CD4-positive, alpha-beta T cell treated with Interleukin-12 subunit alpha and Interleukin-12 subunit beta, for 1 hour (primary cell): Measurements from ENCODE around the gene TEDC1.
A peak's percentile ranks its signal among the peaks of the same experiment; 100 is the strongest.

ENCODE experiments used
- DNase-seq: peaks from one replicate; pipeline ENCODE4 v3.0.0-alpha.2; 2020

TEDC1 gene

GRCh38 chr14:105486163-105486973 is 4.7 kb upstream of the TEDC1 start, which contains the start of gene CRIP1:
Gene CRIP1, plus strand, starts transcription at chr14:105486886. Its CDS starts 374 bp downstream, at chr14:105487260.
- DNase-seq: peak; percentile 35

- peak; percentile 87 for DNase-seq
Observed at GRCh38 chr14:105486974-105487448, 4.0 kb upstream of the TEDC1 start.

GRCh38 chr14:105487449-105487985 is 3.5 kb upstream of the TEDC1 start:
- DNase-seq: peak; percentile 83

GRCh38 chr14:105487986-105488777 is 2.9 kb upstream of the TEDC1 start:
- peak; percentile 56 for DNase-seq

GRCh38 chr14:105488781-105489541 is 2.1 kb upstream of the TEDC1 start:
- peak; percentile 47 for DNase-seq

- peak; percentile 91 for DNase-seq
Observed at GRCh38 chr14:105489542-105490266, 1.3 kb upstream of the TEDC1 start.

- no peak for DNase-seq
Observed at GRCh38 chr14:105490267-105490571, 827 bp upstream of the TEDC1 start.

- DNase-seq: peak; percentile 91
Observed at GRCh38 chr14:105491366-105491973, 424 bp downstream of the TEDC1 start.

GRCh38 chr14:105492031-105492970 is 1.3 kb downstream of the TEDC1 start:
- DNase-seq: peak; percentile 41

GRCh38 chr14:105492971-105493871 is 2.2 kb downstream of the TEDC1 start:
- peak; percentile 39 for DNase-seq

- no peak for DNase-seq
Observed at GRCh38 chr14:105493921-105494605, 3.0 kb downstream of the TEDC1 start.

- DNase-seq: no peak
Observed at GRCh38 chr14:105494606-105494929, 3.5 kb downstream of the TEDC1 start.

- DNase-seq: peak; percentile 29
Observed at GRCh38 chr14:105495101-105495989, 4.3 kb downstream of the TEDC1 start.

- peak; percentile 31 for DNase-seq
Observed at GRCh38 chr14:105495990-105496830, 5.2 kb downstream of the TEDC1 start.

- peak; percentile 33 for DNase-seq
Observed at GRCh38 chr14:105496831-105497591, 6.0 kb downstream of the TEDC1 start.
